Mesodermal cell (in vitro differentiated cells): ENCODE measurements around the gene CSNK1G1.
"Not testable (repeated sequence)": the region's sequence is repeated elsewhere in the genome, so short reads cannot be mapped to it uniquely, and the experiment has no call there.

Experiments used
- H3K27ac ChIP-seq: 2 replicates; pipeline ENCODE4 v1.7.0; 2013; ENCODE audit warnings: mild to moderate bottlenecking, low read depth, low read length, moderate library complexity; ENCODE audit not compliant: severe bottlenecking
- H3K36me3 ChIP-seq: 2 replicates; pipeline ENCODE4 v1.7.1; 2013; ENCODE audit warnings: mild to moderate bottlenecking, low read length, moderate library complexity; ENCODE audit not compliant: control insufficient read depth, insufficient read depth
- H3K4me1 ChIP-seq: one replicate; pipeline ENCODE4 v1.7.1; 2013; ENCODE audit warnings: mild to moderate bottlenecking, low read length; ENCODE audit not compliant: insufficient read depth, control insufficient read depth, poor library complexity, severe bottlenecking
- H3K4me3 ChIP-seq: 2 replicates; pipeline ENCODE4 v1.7.0; 2013; ENCODE audit warnings: low read length, control low read depth, mild to moderate bottlenecking; ENCODE audit not compliant: insufficient read depth, poor library complexity, severe bottlenecking; ENCODE audit errors: extremely low read depth
- H3K9me3 ChIP-seq: 2 replicates; pipeline ENCODE4 v1.7.1; 2013; ENCODE audit warnings: mild to moderate bottlenecking, low read length, moderate library complexity; ENCODE audit not compliant: control insufficient read depth
- WGBS, 2 experiments: methylation state at CpG; one replicate each; pipeline ENCODE4 v1.1.5; 2013; ENCODE audit warnings: missing lambda C conversion rate in 2 of 2; ENCODE audit not compliant: insufficient coverage in 2 of 2; 5-methylcytosine and 5-hydroxymethylcytosine counted together

CSNK1G1 gene

GRCh38 chr15:64380130-64380870 lies 24.3 kb upstream of the CSNK1G1 start:
- not testable (repeated sequence) for H3K27ac ChIP-seq, H3K9me3 ChIP-seq, H3K4me1 ChIP-seq
- Histone ChIP-seq H3K4me3 (peak overlapping the region; percentile 67), H3K36me3 (peaks cover 23% of the 10 kb centered on the region)
- 50 to 67% methylated on average over 4 to 8 of the region's 11 CpGs for WGBS, 2 experiments

GRCh38 chr15:64379216-64379960 lies 23.4 kb upstream of the CSNK1G1 start:
- Histone ChIP-seq H3K4me1 (peaks cover 2% of the 10 kb centered on the region), H3K36me3 (peaks cover 32% of the 10 kb centered on the region), H3K9me3 (no peaks in the 10 kb centered on the region), H3K27ac (peak overlapping the region; percentile 26), H3K4me3 (peak overlapping the region; percentile 67)
- 95% methylated on average over 5 to 6 of the region's 9 CpGs for WGBS, 2 experiments

GRCh38 chr15:64373360-64373759 lies 17.4 kb upstream of the CSNK1G1 start:
- Histone ChIP-seq H3K36me3 (peaks cover 54% of the 10 kb centered on the region), H3K4me1 (no peaks in the 10 kb centered on the region), H3K9me3 (no peaks in the 10 kb centered on the region), H3K4me3 (no peak overlapping the region), H3K27ac (no peak overlapping the region)
- 97 to 100% methylated on average over 2 to 8 of the region's 8 CpGs for WGBS, 2 experiments

- WGBS, 2 experiments: 90 to 97% methylated on average over 7 to 8 of the region's 8 CpGs
- H3K4me3 ChIP-seq, H3K27ac ChIP-seq, H3K4me1 ChIP-seq, H3K9me3 ChIP-seq: not testable (repeated sequence)
- peaks cover 52% of the 10 kb centered on the region for H3K36me3 ChIP-seq
These were observed 15.4 kb upstream of the CSNK1G1 start for GRCh38 chr15:64371383-64371782.

GRCh38 chr15:64369078-64369607 lies 13.2 kb upstream of the CSNK1G1 start:
- Histone ChIP-seq H3K9me3 (no peaks in the 10 kb centered on the region), H3K36me3 (peaks cover 32% of the 10 kb centered on the region), H3K27ac (no peak overlapping the region), H3K4me3 (no peak overlapping the region), H3K4me1 (no peaks in the 10 kb centered on the region)
- WGBS, 2 experiments: 95 to 100% methylated on average over 1 to 2 of the region's 2 CpGs

- Histone ChIP-seq H3K36me3 (peaks cover 18% of the 10 kb centered on the region), H3K4me1 (no peaks in the 10 kb centered on the region), H3K9me3 (no peaks in the 10 kb centered on the region), H3K4me3 (no peak overlapping the region), H3K27ac (no peak overlapping the region)
- 100% methylated on average over 2 of the region's 4 CpGs for WGBS, 2 experiments
These were observed 5.3 kb upstream of the CSNK1G1 start for GRCh38 chr15:64361259-64361658.

- 44 to 71% methylated on average over 2 to 4 of the region's 5 CpGs for WGBS, 2 experiments
- Histone ChIP-seq H3K9me3 (no peaks in the 10 kb centered on the region), H3K36me3 (peaks cover 9% of the 10 kb centered on the region), H3K4me3 (peak overlapping the region; percentile 83), H3K27ac (peak overlapping the region; percentile 63), H3K4me1 (no peaks in the 10 kb centered on the region)
These were observed 702 bp upstream of the CSNK1G1 start for GRCh38 chr15:64356710-64357040.

GRCh38 chr15:64355348-64355943 lies 527 bp downstream of the CSNK1G1 start:
- Histone ChIP-seq H3K4me1 (no peaks in the 10 kb centered on the region), H3K36me3 (peaks cover 8% of the 10 kb centered on the region), H3K9me3 (no peaks in the 10 kb centered on the region), H3K27ac (peak overlapping the region; percentile 63), H3K4me3 (peak overlapping the region; percentile 83)
- 0 to 4% methylated on average over 4 to 10 of the region's 30 CpGs for WGBS, 2 experiments

GRCh38 chr15:64354688-64355344 lies 1.2 kb downstream of the CSNK1G1 start:
- H3K4me3 ChIP-seq: peak overlapping the region; percentile 83
- WGBS, 2 experiments: 50 to 89% methylated on average over 1 to 2 of the region's 5 CpGs
- peaks cover 8% of the 10 kb centered on the region for H3K36me3 ChIP-seq
- no peak overlapping the region for H3K27ac ChIP-seq
- H3K9me3 ChIP-seq: no peaks in the 10 kb centered on the region
- H3K4me1 ChIP-seq: no peaks in the 10 kb centered on the region

- no peak overlapping the region for H3K4me3 ChIP-seq
- no peak overlapping the region for H3K27ac ChIP-seq
- H3K9me3 ChIP-seq: no peaks in the 10 kb centered on the region
- no peaks in the 10 kb centered on the region for H3K4me1 ChIP-seq
- peaks cover 22% of the 10 kb centered on the region for H3K36me3 ChIP-seq
- 91% methylated on average over 4 of the region's 7 CpGs; no CpG with 5 or more reads in 1 of the 2 experiments for WGBS, 2 experiments
These were observed 4.7 kb downstream of the CSNK1G1 start for GRCh38 chr15:64351265-64351664.
